ENCODE results near the gene ABCC2.
A peak's percentile ranks its signal among the peaks of the same experiment; 100 is the strongest.

- TF ChIP-seq CTCF (IDR thresholded peaks at IDR 0.05) (peak; percentile 89 to 99 (median 96)), POLR2A (IDR thresholded peaks at IDR 0.05) (no peak)
Measured at GRCh38 chr10:99845837-99846382, 63.5 kb downstream of the ABCC2 start.
